HG03135 (cell line): ENCODE results near the gene GPR107.

Experiments used
- ATAC-seq: cut with Tn5 transposase; IDR thresholded peaks from one replicate; pipeline ENCODE4 v1.9.1; 2021; ENCODE audit warnings: mild to moderate bottlenecking, moderate library complexity; ENCODE audit not compliant: unreplicated experiment

GPR107 gene

GRCh38 chr9:130155647-130156046 lies 101.9 kb downstream of the GPR107 start:
- no peak for ATAC-seq

- ATAC-seq = no peak
Observed at GRCh38 chr9:130156672-130157071, 103.0 kb downstream of the GPR107 start.

- no peak for ATAC-seq
Observed at GRCh38 chr9:130157079-130157478, 103.4 kb downstream of the GPR107 start.

- ATAC-seq = no peak
Observed at GRCh38 chr9:130158001-130158400, 104.3 kb downstream of the GPR107 start.

GRCh38 chr9:130159057-130159456 lies 105.4 kb downstream of the GPR107 start:
- ATAC-seq = no peak

GRCh38 chr9:130159915-130160670 lies 106.4 kb downstream of the GPR107 start:
- ATAC-seq = no peak

- no peak for ATAC-seq
Observed at GRCh38 chr9:130160862-130161470, 107.3 kb downstream of the GPR107 start.

GRCh38 chr9:130165579-130165978 lies 111.9 kb downstream of the GPR107 start:
- no peak for ATAC-seq

GRCh38 chr9:130166399-130166798 lies 112.7 kb downstream of the GPR107 start:
- ATAC-seq = no peak

- ATAC-seq = no peak
Observed at GRCh38 chr9:130167927-130168326, 114.2 kb downstream of the GPR107 start.

GRCh38 chr9:130171226-130172148 lies 117.8 kb downstream of the GPR107 start:
- no peak for ATAC-seq

GRCh38 chr9:130172161-130172857 lies 118.6 kb downstream of the GPR107 start, which contains the start of gene NCS1:
NCS1 (plus strand) TSS chr9:130172404; CDS start chr9:130172664, 260 bp downstream.
- ATAC-seq = no peak

GRCh38 chr9:130172858-130173665 lies 119.4 kb downstream of the GPR107 start:
- ATAC-seq = no peak

GRCh38 chr9:130173666-130173983 lies 119.9 kb downstream of the GPR107 start:
- ATAC-seq = no peak

- ATAC-seq = no peak
Observed at GRCh38 chr9:130174025-130174424, 120.3 kb downstream of the GPR107 start.

GRCh38 chr9:130174920-130175321 lies 121.2 kb downstream of the GPR107 start:
- no peak for ATAC-seq

- ATAC-seq = no peak
Observed at GRCh38 chr9:130175355-130175754, 121.6 kb downstream of the GPR107 start.

- ATAC-seq = no peak
Observed at GRCh38 chr9:130176760-130177159, 123.1 kb downstream of the GPR107 start.

- ATAC-seq = no peak
Observed at GRCh38 chr9:130177898-130178805, 124.4 kb downstream of the GPR107 start.
